PFSK-1 (cell line): ENCODE measurements around the gene CFAP61.

ENCODE experiments used
- POLR2AphosphoS5 ChIP-seq: IDR thresholded peaks from 2 replicates; pipeline ENCODE4 v1.6.1; 2012; ENCODE audit warnings: low read depth, mild to moderate bottlenecking, control low read depth, low read length, moderate library complexity
- TAF1 ChIP-seq: IDR thresholded peaks from 2 replicates; pipeline ENCODE4 v1.6.1; 2012; ENCODE audit warnings: low read length, control low read depth, borderline replicate concordance; ENCODE audit not compliant: insufficient read depth

DNA sequence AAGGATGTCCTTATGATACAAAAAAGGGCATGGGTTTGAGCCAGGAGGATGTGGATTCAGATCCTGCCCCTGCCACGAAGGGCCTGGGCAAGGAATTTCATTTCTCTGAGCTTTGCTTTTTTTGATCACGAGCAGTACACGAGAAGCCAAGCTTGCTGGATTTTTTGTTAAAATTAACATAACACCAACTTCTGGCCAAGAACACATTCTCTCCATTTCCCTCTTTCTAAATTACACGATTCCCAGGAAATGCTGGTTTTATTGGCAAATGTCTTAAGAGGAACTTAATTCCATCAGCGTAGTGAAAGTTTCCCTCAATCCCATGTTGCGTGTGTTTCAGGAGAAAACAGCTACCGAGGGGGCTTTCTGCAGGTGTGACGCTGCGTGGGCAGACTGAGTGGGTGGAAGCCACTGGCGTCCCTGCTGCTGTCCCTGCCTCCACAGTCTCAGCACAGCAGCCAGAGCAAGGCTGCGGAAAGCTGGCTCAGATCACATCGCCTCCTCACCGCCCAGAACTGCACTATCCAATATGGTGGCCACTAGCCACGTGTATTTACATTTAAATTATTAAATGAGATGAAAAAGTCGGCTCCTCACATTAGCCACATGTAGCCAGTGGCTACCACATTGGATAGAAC lies 194.8 kb downstream of the CFAP61 start:
- TF ChIP-seq TAF1 (no peak), POLR2AphosphoS5 (no peak)
